GM18858 (cell line): ENCODE results near the gene FAM168A.
A peak's percentile ranks its signal among the peaks of the same experiment; 100 is the strongest.

Source experiments
- ATAC-seq: cut with Tn5 transposase; IDR thresholded peaks from one replicate; pipeline ENCODE4 v1.9.1; 2021; ENCODE audit not compliant: unreplicated experiment

FAM168A gene

DNA sequence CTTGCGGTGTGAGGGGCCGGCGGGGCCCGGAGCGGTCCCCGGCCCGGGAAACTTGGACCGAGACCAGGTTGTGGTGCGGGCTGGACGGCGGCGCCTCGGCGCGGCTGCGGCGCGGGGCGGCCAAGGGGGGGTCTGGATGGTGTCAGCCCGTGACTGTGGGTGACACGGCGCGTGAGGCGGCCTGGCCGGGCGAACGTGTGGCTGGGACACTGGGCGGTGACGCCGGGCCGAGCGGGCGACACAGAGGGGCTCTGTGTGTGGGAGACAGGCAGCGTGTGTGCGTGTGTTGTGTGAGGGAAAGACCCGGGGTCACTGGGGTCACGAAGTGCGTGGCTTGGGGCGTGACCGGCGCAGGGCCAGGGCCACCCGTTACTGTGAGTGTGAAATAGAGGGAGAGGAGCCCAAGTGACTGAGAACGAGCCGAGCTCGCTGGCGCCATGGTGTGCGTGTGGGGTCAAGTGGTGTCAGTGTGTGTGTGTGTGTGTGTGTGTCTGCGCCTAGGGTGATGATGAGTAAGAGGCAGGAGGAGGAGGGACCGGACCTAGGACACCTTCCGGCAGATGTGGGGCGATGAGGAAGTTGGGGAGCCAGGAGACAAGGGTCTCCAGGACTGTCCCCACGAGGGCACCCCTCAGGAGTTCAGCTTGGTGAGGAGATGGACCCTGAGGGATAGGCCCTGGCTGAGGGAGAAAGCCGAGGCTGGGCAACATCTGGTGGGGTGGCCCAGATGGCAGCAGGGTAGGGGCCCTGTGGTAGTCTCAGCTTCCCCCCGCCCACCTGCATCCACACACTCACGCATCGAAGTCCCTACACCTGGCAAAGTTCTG, 220.9 kb downstream of the FAM168A start:
- no peak for ATAC-seq

DNA sequence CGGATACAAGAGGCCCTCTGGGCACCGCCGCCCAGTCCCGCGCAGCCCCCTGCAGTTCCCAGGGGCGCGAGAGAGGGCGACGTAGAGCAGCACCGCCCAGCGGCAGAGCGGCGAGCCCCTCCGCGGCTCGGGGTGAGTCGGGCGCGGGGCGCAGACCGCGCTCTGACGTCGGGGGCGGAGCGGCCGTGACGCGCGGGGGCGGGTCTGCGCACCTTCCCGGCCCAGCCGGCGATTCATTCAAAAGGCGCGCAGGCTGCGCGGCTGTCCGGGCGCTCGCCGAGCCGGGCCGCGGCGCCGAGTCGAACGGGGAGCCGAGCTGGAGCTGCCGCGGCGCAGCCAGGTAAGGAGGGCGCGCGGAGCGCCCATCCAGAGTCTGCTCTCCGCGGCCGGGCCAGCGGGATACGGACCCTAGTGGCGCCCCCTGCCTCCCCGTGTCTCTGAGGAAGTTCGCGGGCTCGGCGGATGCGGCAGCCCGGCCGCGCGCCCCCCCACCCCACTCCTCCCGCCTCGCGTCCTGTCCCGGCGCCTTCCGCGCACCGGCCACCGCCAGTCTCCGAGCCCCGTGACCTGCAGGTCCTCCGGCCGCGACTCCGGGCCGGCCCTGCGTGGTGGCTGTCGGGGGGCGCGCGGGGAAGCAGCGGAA, 221.6 kb downstream of the FAM168A start, which contains the start of gene RELT:
TSS of gene RELT (plus strand) at position 240 of the 643 bp plus-strand sequence. CDS start 12,738 bp downstream, outside the sequence.
- ATAC-seq = peak; percentile 69

- no peak for ATAC-seq
Measured at GRCh38 chr11:73375830-73376159, 222.1 kb downstream of the FAM168A start.

DNA sequence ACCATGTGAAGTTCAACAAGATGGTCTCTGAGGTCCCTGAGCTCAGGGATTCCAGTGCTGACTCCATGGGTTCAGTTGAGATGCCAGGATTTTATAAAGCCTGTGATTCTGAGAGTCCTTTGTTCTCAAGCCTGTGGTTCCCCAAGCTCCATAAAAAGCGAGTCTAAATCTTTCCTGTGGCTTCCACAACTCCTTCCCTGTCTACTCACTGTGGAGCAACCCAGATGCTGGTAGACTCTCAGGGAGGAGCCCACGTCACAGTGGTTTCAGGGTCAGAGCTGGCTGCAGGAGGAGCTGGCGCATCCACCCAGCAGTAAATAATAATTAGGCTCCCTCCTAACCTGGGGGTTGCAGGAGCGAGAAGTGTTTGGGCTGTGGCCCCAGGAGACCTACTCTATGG, 223.8 kb downstream of the FAM168A start:
- no peak for ATAC-seq

DNA sequence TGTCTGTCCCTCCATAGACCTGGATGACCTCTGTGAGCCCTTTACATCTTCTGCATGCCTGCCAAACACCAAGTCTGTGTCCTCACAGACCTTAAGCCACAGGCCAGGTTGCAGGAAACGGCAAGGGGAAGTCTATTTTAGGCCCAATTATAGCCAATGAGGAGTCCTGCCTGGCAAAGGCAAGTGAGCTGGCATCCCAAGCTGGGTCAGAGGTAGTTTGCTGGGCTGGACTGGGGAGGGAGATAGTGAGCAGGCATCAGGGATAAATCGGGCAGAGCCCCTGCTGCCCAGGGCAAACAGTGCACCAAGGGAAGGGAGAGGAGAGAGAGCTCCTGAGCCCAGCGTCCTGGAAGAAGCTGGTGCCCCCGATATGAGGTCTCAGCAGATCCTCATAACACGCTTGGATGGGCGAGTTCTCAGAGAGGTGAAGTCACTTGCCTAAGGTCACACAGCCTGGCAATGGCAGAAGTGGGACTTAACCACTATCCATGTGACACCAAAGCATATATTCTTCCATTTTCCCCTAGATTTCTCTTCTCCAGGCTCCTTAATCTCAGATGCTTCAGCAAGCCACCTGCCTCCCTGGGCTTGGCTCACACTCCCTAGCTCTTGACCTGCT, 225.4 kb downstream of the FAM168A start:
- ATAC-seq = no peak

- ATAC-seq = no peak
Measured at GRCh38 chr11:73367482-73368024, 230.4 kb downstream of the FAM168A start.

DNA sequence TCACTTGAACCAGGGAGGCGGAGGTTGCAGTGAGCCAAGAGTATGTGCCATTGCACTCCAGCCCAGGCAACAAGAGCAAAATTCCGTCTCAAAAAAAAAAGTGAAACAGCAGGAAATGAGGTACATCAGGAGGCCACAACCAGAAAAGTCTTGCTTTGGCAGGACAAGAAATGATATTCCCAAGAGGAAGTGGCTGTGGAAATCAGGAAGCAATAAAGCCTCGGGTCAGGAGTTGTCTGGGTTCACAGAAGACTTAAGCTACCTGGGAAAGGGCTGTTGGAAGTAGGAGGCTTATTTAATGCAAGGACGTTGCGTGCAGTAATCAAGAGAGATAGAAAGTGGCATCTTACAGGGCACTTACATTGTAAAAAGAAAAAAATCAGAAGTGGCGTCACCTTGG, 231.0 kb downstream of the FAM168A start:
- no peak for ATAC-seq

DNA sequence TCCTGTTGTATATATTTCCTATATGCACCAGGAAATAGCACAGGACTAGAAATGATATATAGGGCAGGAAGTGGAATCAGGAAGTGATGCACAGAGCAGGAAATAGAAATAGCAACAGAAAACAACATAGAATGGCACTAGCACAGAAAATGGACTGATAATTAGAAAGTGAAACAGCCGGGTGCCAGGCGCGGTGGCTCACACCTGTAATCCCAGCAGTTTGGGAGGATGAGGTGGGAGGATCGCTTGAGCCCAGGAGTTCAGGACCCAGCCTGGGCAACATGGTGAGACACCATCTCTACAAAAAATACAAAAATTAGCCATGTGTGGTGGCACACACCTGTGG, 231.7 kb downstream of the FAM168A start:
- no peak for ATAC-seq

- ATAC-seq = no peak
Measured at GRCh38 chr11:73365352-73366264, 232.3 kb downstream of the FAM168A start.

DNA sequence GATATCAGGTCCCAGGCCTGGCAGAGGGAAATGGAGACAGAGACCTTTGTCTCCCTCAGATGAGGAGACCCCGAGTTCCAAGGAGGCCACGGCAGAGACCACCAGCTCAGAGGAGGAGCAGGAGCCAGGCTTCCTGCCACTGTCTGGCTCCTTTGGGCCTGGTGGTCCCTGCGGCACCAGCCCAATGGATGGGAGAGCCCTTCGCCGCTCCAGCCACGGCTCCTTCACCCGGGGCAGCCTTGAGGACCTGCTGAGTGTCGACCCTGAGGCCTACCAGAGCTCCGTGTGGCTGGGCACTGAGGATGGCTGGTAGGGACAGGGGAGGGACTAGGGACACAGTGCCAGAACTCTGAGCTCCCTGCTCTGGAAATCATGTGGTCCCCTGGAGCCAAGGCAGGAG, 234.8 kb downstream of the FAM168A start:
- ATAC-seq = no peak

- no peak for ATAC-seq
Measured at GRCh38 chr11:73361953-73362776, 235.7 kb downstream of the FAM168A start.

DNA sequence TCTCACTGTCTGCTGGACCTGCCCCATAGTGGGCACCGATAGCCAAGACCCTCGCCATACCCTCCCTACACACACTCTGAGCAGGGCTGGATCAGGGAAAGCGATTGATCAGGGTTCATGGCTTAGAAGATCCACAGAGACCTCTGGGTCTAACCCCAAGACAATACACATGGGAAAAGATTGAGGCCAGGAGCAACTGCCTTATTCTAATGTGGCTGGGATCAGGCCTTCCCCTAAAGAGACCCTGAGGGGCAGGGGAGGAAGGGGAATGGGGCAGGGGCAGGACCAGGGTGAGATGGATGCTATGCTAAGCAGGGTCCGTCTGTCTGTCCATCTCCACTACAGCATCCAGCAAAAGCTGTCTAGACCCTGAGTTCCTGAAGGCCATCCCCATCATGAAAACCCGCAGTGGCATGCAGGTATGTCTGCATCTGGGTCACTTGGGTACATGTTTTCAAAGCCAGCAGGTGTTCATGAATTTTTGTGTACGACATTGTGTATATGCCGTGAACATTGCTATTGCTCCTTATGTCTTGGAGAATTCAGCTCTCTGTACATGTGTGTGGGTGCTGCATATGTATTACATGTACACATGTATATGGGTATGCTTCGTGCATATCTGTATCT, 237.1 kb downstream of the FAM168A start:
- ATAC-seq = no peak

GRCh38 chr11:73359930-73360742, 237.8 kb downstream of the FAM168A start:
- ATAC-seq = no peak

GRCh38 chr11:73359341-73359740, 238.6 kb downstream of the FAM168A start:
- no peak for ATAC-seq

DNA sequence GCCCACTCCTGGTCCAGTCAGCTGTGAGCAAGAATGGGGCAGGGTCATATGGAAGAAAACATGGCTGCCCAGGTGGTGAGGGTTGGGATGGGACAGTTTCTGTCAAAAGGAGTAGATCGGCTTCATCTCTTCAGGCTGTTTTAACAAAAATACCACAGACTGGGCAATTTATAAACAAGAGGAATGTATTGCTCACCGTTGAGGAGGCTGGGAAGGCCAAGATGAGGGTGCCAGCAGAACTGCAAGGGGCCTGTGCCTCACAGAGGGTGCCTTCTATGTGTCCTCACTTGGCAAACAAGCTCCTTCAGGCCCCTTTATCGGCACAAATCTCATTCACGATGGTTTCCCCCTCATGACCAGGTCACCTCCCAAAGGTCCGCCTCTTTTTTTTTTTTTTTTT, 239.8 kb downstream of the FAM168A start:
- ATAC-seq = no peak

DNA sequence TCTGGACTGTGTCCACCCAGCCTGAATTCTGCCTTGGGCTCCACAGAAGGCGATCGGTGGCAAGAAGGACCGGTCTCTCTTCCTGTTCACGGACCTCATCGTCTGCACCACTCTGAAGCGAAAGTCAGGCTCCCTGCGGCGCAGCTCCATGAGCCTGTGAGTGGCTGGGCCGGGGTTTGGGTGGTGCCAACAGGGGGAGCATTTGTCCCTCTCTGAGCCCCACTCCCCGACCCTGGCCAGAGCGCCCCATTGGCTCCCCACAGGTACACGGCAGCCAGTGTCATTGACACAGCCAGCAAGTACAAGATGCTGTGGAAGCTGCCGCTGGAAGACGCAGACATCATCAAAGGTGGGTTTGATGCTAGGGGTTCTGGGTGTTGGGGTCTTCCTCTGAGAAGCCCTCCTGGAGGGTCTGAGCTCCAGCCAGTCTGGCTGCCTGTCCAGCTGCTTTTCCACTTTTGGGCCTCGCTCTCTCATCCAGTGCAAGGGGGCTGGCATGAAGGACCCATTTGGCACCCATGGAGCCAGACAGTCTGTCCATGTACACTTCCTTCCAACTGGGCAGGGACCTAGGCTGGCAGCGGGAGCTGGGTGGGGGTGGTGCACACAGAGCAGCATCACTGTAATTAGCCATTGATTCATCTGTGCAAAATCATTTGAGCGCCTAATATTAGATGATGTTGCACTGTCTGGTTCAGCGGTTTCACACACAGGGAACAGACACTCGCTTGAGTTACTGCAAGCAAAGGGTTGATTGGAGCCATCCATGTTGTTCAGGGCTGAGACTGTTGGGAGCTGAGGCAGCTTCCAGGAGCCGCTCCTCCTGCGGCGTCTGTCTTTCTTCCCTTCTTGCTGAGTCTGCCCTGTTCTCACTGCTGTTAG, 240.7 kb downstream of the FAM168A start:
- no peak for ATAC-seq

DNA sequence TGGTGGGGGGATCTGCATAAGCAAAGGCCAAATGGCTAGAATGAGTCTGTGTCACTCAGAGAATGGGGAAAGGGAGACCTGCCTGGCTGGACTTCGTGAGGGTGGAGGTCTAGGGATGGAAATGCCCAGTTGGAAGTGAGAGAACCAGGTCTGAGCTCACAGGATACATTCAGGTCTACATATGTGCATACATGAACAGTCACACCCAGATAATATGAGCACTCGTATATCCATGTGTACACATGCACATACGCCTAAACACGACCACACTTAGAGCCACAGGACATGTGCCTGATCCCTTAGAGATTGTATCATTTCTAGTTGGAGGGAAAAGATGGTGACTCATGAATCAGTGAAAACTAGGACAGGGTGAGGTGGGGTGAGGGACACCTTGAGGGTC, 242.8 kb downstream of the FAM168A start:
- ATAC-seq = no peak

- ATAC-seq = no peak
Measured at GRCh38 chr11:73353422-73353821, 244.5 kb downstream of the FAM168A start.
